H1 (cell line): ENCODE data around the gene CHAC1. TPM values are rescaled to one million over a fixed set of nuclear protein-coding genes. Genes with fewer than 3 reads are reported as not detected.

Source experiments
- CTCF ChIA-PET: fragments of 300-600 bp; sonication (Branson Sonifier 250); formaldehyde crosslinking; loops from one replicate; lab custom pipeline; 2021; ENCODE audit not compliant: partially characterized antibody; lab: Charles Lee
- POLR2A ChIA-PET: fragments of 300-600 bp; sonication (Branson Sonifier 250); formaldehyde crosslinking; loops from one replicate; lab custom pipeline; 2021; ENCODE audit warnings: inconsistent platforms; ENCODE audit not compliant: partially characterized antibody; lab: Charles Lee
- DNase-seq, 2 experiments: peaks; one replicate each; pipeline versions ENCODE4 v3.0.0 to v3.0.0-alpha.2; 2010 to 2022; ENCODE audit warnings: low spot score in 2 of 2, low read depth in 1 of 2, mixed read lengths in 1 of 2
- FAIRE-seq: peaks from 2 replicates; lab custom pipeline; 2011; peaks lifted over from hg19 to GRCh38; lab: Jason Lieb, UNC
- H2AFZ ChIP-seq: 2 replicates; pipeline ENCODE4 v1.8.1; 2012; ENCODE audit warnings: low read length, inconsistent platforms
- H2AK5ac ChIP-seq: 2 replicates; pipeline ENCODE4 v1.6.1; 2013; ENCODE audit warnings: low read depth, low read length
- H2BK120ac ChIP-seq: replicated peaks from 2 replicates; pipeline ENCODE3; 2013; ENCODE audit warnings: low read depth, low read length, inconsistent platforms
- H2BK12ac ChIP-seq: 2 replicates; pipeline ENCODE4 v1.6.1; 2013; ENCODE audit warnings: low read depth, low read length
- H2BK15ac ChIP-seq: 2 replicates; pipeline ENCODE4 v1.6.1; 2013; ENCODE audit warnings: low read length
- H2BK20ac ChIP-seq: 2 replicates; pipeline ENCODE4 v1.6.1; 2013; ENCODE audit warnings: low read length
- H2BK5ac ChIP-seq: 2 replicates; pipeline ENCODE4 v1.6.1; 2013; ENCODE audit warnings: low read depth, low read length
- H3K14ac ChIP-seq: 2 replicates; pipeline ENCODE4 v1.6.1; 2013; ENCODE audit warnings: inconsistent platforms; ENCODE audit not compliant: insufficient read length
- H3K18ac ChIP-seq: 2 replicates; pipeline ENCODE4 v1.6.1; 2013; ENCODE audit warnings: low read length; ENCODE audit errors: extremely low read depth
- H3K23ac ChIP-seq: 2 replicates; pipeline ENCODE4 v1.6.1; 2013; ENCODE audit warnings: inconsistent platforms; ENCODE audit not compliant: insufficient read length
- H3K23me2 ChIP-seq: 2 replicates; pipeline ENCODE4 v1.6.1; 2013; ENCODE audit warnings: low read depth, low read length
- H3K27ac ChIP-seq: 2 replicates; pipeline ENCODE4 v1.6.1; 2011; ENCODE audit warnings: low read depth, low read length, inconsistent platforms
- H3K27me3 ChIP-seq, 4 experiments: replicated peaks in 1 of 4; 1 replicate in 1 of 4; 2 replicates in 3 of 4; pipeline versions ENCODE4 v1.6.1 to v1.8.1; 2011 to 2013; ENCODE audit warnings: low read length in 3 of 4, mild to moderate bottlenecking in 3 of 4, inconsistent platforms in 2 of 4, mixed read lengths in 2 of 4, moderate library complexity in 1 of 4; ENCODE audit not compliant: control insufficient read depth in 3 of 4, insufficient read depth in 3 of 4; ENCODE audit errors: extremely low read depth in 1 of 4
- H3K36me3 ChIP-seq, 4 experiments: 2 replicates each; pipeline versions ENCODE4 v1.6.1 to v1.8.1; 2011 to 2013; ENCODE audit warnings: mild to moderate bottlenecking in 4 of 4, low read length in 3 of 4, moderate library complexity in 2 of 4, control low read depth in 1 of 4, inconsistent platforms in 1 of 4; ENCODE audit not compliant: insufficient read depth in 4 of 4, control insufficient read depth in 2 of 4
- H3K4ac ChIP-seq: replicated peaks from 2 replicates; pipeline ENCODE3; 2013; ENCODE audit warnings: low read length, low read depth, mixed read lengths, inconsistent platforms; ENCODE audit not compliant: insufficient read length
- H3K4me1 ChIP-seq, 4 experiments: replicated peaks in 1 of 4; 1 replicate in 1 of 4; 2 replicates in 3 of 4; pipeline versions ENCODE4 v1.6.1 to v1.8.1; 2011 to 2013; ENCODE audit warnings: low read length in 3 of 4, inconsistent platforms in 2 of 4, mixed read lengths in 1 of 4; ENCODE audit not compliant: insufficient read depth in 4 of 4, control insufficient read depth in 3 of 4
- H3K4me2 ChIP-seq, 2 experiments: 2 replicates each; pipeline versions ENCODE4 v1.6.1 to v1.8.1; 2011 to 2013; ENCODE audit warnings: low read depth in 2 of 2, low read length in 2 of 2, control low read depth in 1 of 2, inconsistent platforms in 1 of 2, mild to moderate bottlenecking in 1 of 2; ENCODE audit not compliant: insufficient read depth in 1 of 2
- H3K4me3 ChIP-seq, 4 experiments: fragments of 200-600, 300-600 bp in 1 of 4; sonication (generic), shearing (Covaris generic), sonication (Bioruptor Twin) in 1 of 4; 2 replicates each; pipeline versions ENCODE4 v1.5.1 to v1.8.1; 2011 to 2016; ENCODE audit warnings: low read length in 4 of 4, low read depth in 3 of 4, control low read depth in 2 of 4, inconsistent platforms in 2 of 4, mild to moderate bottlenecking in 2 of 4, mixed read lengths in 1 of 4, moderate library complexity in 1 of 4; ENCODE audit not compliant: insufficient read depth in 2 of 4; ENCODE audit errors: extremely low read depth in 1 of 4
- H3K56ac ChIP-seq: replicated peaks from 2 replicates; pipeline ENCODE3; 2013; ENCODE audit warnings: low read depth, mild to moderate bottlenecking, mixed read lengths, low read length, inconsistent platforms; ENCODE audit not compliant: insufficient read length
- H3K79me1 ChIP-seq: 2 replicates; pipeline ENCODE4 v1.6.1; 2013; ENCODE audit warnings: low read depth, low read length, control low read depth
- H3K79me2 ChIP-seq, 2 experiments: 2 replicates each; pipeline versions ENCODE4 v1.6.1 to v1.8.1; 2012 to 2013; ENCODE audit warnings: low read length in 2 of 2, mild to moderate bottlenecking in 2 of 2, inconsistent platforms in 1 of 2; ENCODE audit not compliant: insufficient read depth in 2 of 2, control insufficient read depth in 1 of 2
- H3K9ac ChIP-seq, 4 experiments: replicated peaks in 1 of 4; 1 replicate in 1 of 4; 2 replicates in 3 of 4; pipeline versions ENCODE4 v1.6.1 to v1.8.1; 2011 to 2013; ENCODE audit warnings: low read depth in 3 of 4, low read length in 3 of 4, control low read depth in 2 of 4, mild to moderate bottlenecking in 2 of 4, moderate library complexity in 2 of 4, inconsistent platforms in 1 of 4; ENCODE audit errors: extremely low read depth in 1 of 4
- H3K9me3 ChIP-seq, 2 experiments: 2 replicates each; pipeline versions ENCODE4 v1.6.1 to v1.8.1; 2012 to 2013; ENCODE audit warnings: mild to moderate bottlenecking in 2 of 2, moderate library complexity in 2 of 2, control low read depth in 1 of 2, inconsistent platforms in 1 of 2, low read depth in 1 of 2, low read length in 1 of 2, mixed read lengths in 1 of 2; ENCODE audit not compliant: insufficient read depth in 2 of 2
- H4K20me1 ChIP-seq, 2 experiments: replicated peaks in 1 of 2; 2 replicates each; pipeline versions ENCODE3 to v1.8.1; 2011 to 2013; ENCODE audit warnings: inconsistent platforms in 2 of 2, low read length in 2 of 2, mild to moderate bottlenecking in 1 of 2; ENCODE audit not compliant: insufficient read depth in 2 of 2, control insufficient read depth in 1 of 2
- H4K5ac ChIP-seq: 2 replicates; pipeline ENCODE4 v1.6.1; 2013; ENCODE audit warnings: low read length, low read depth, mixed read lengths, inconsistent platforms; ENCODE audit not compliant: insufficient read length
- H4K8ac ChIP-seq: 2 replicates; pipeline ENCODE4 v1.8.0; 2013; ENCODE audit warnings: mild to moderate bottlenecking, moderate library complexity, low read length, inconsistent platforms; ENCODE audit not compliant: insufficient read depth; ENCODE audit errors: extremely low read depth
- H4K91ac ChIP-seq: replicated peaks from 2 replicates; pipeline ENCODE3; 2013; ENCODE audit warnings: low read length, mixed read lengths, inconsistent platforms; ENCODE audit not compliant: insufficient read length
- ASH2L ChIP-seq: fragments of 200-600, 300-600 bp; sonication (generic); IDR thresholded peaks from one replicate; pipeline ENCODE4 v1.7.1; 2017; ENCODE audit warnings: low read length
- POLR2A ChIP-seq, 2 experiments: IDR thresholded peaks; 1 replicate in 1 of 2; 2 replicates in 1 of 2; pipeline ENCODE4 v1.6.1; 2011; ENCODE audit warnings: low read depth in 2 of 2, low read length in 2 of 2, mild to moderate bottlenecking in 2 of 2; ENCODE audit errors: control extremely low read depth in 1 of 2
- POU5F1 ChIP-seq: IDR thresholded peaks from 2 replicates; pipeline ENCODE4 v1.6.1; 2011; ENCODE audit warnings: low read depth, mild to moderate bottlenecking, low read length, moderate library complexity
- TAF1 ChIP-seq: IDR thresholded peaks from 2 replicates; pipeline ENCODE4 v1.6.1; 2011; ENCODE audit warnings: mild to moderate bottlenecking, low read depth, low read length
- WGBS, 2 experiments: shearing (Covaris generic) in 1 of 2; methylation state at CpG; one replicate each; pipeline versions ENCODE4 v1.1.6 to v1.1.7; 2013 to 2015; ENCODE audit warnings: low lambda C conversion rate in 2 of 2, mixed read lengths in 2 of 2, inconsistent platforms in 1 of 2, low coverage in 1 of 2, missing lambda C conversion rate in 1 of 2; ENCODE audit not compliant: insufficient replicate concordance in 2 of 2, insufficient coverage in 1 of 2, insufficient read length in 1 of 2; ENCODE audit errors: extremely low coverage in 1 of 2, missing lambda C conversion rate in 1 of 2; 5-methylcytosine and 5-hydroxymethylcytosine counted together
- polyA plus RNA-seq, 7 experiments: library from polyadenylated mRNA; depleted of rRNA in 3 of 7; stranded (reverse) in 5 of 7; unstranded in 2 of 7; fragments of >200 nt in 5 of 7; fragments of 200-250 nt in 2 of 7; gene quantifications; 1 replicate in 5 of 7; 2 replicates in 1 of 7; 4 replicates in 1 of 7; pipeline versions ENCODE4 v1.2.1 to v1.2.3, GENCODE V29; 2011 to 2013; ENCODE audit warnings: missing spikeins in 2 of 7, mixed read lengths in 2 of 7
- total RNA-seq: library from RNA; stranded (reverse); fragmentation: NEBNext Ultra II Directional; extraction: Animal tissue kit (Norgen Biotek cat#: 25700); gene quantifications from 2 replicates; pipeline ENCODE4 v1.2.1, GENCODE V29; 2021

Gene CHAC1
- total and polyA plus RNA-seq, 2 of the 8 experiments (the other 6 are each of a cell fraction or from before 2014, with no cell fraction given): 34.3 to 159 TPM

DNA sequence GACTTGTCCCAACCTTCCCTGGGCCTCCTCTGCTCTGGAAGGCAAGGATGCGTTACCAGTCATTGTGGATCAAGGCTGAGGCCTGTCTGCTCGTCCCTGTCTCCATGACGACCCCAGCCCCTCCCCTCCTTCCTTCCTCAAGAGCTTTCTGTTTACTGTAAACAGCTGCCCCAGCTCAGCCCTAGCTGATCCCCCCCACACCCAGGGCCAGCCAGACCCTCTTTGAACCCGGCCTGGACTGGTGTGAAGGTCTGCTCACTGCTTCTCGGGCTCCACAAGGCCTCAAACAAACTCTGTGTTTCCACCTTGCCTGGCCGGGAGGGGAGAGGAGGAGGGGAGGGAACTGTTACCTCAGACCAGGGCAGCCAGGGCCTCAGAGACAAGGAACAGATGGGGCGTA lies 42.1 kb upstream of the CHAC1 start:
- no peak overlapping the region for H3K23ac ChIP-seq
- H4K91ac ChIP-seq: peak overlapping the region; percentile 31
- H4K20me1 ChIP-seq: peaks cover 0 to 2% of the 10 kb centered on the region in 2 experiments
- peak overlapping the region; percentile 36; the same call in 1 of the 2 replicates for H3K18ac ChIP-seq
- H2BK5ac ChIP-seq: peak overlapping the region; percentile 62
- FAIRE-seq (peak; percentile 32), DNase-seq (peak in 1 of 2 experiments; percentile 75)
- no peaks in the 10 kb centered on the region for H3K9me3 ChIP-seq
- H3K14ac ChIP-seq: no peak overlapping the region
- H3K4me1 ChIP-seq: peaks cover 0 to 34% (median 19%) of the 10 kb centered on the region in 4 experiments; a peak in 6 of 7 replicates
- CTCF ChIA-PET: interaction anchor here (0.6 to 20.6 kb wide), 7 partner anchors 15 to 109 kb away, joined by 3 to 619 read pairs (median 11); partner anchors contain the start of genes DLL4 and VPS18
- no peaks in the 10 kb centered on the region for H3K79me2 ChIP-seq
- H3K27ac ChIP-seq: peak overlapping the region; percentile 41
- H2BK15ac ChIP-seq: no peak overlapping the region; the same call in 1 of the 2 replicates
- H3K56ac ChIP-seq: no peak overlapping the region
- H2AK5ac ChIP-seq: no peak overlapping the region
- H2BK20ac ChIP-seq: no peak overlapping the region; the same call in 1 of the 2 replicates
- peak overlapping the region in 1 of 2 experiments; percentile 1; a peak in 1 of 4 replicates for H3K4me2 ChIP-seq
- TF ChIP-seq POU5F1 (no peak), ASH2L (peak; percentile 35), TAF1 (peak; percentile 38; the same call in 1 of the 2 replicates), POLR2A (IDR thresholded peaks at IDR 0.05; ENCODE audit: control extremely low read depth in 1 of 2, low read depth in 2 of 2, low read length in 2 of 2) (no peak)
- H3K36me3 ChIP-seq: no peaks in the 10 kb centered on the region
- peak overlapping the region; percentile 18; the same call in 1 of the 2 replicates for H2BK12ac ChIP-seq
- no peak overlapping the region for H4K5ac ChIP-seq
- H3K4me3 ChIP-seq: no peak overlapping the region
- POLR2A ChIA-PET: interaction anchor here (1.0 to 11.5 kb wide), 5 partner anchors 11 to 201 kb away, joined by 4 to 209 read pairs (median 6); partner anchors contain the start of genes CHAC1 and DLL4
- H3K23me2 ChIP-seq: peaks cover 10% of the 10 kb centered on the region; the same call in 1 of the 2 replicates
- H3K4ac ChIP-seq: no peak overlapping the region
- H3K9ac ChIP-seq: no peak overlapping the region
- peaks cover 0 to under 1% (median 0%) of the 10 kb centered on the region in 4 experiments; a peak in 2 of 7 replicates for H3K27me3 ChIP-seq
- 67% methylated on average over 6 of the region's 7 CpGs; no CpG with 5 or more reads in 1 of the 2 experiments for WGBS, 2 experiments
- no peak overlapping the region for H2BK120ac ChIP-seq
- no peak overlapping the region for H2AFZ ChIP-seq
- 0 out of 2 replicates have a peak overlapping the region, but pooled peaks have one; percentile 47 for H4K8ac ChIP-seq
- no peaks in the 10 kb centered on the region for H3K79me1 ChIP-seq
